HS-5 (cell line): ENCODE data around the gene CBX8.

Experiments used
- DNase-seq: peaks from one replicate; pipeline ENCODE4 v3.0.0-alpha.2; 2012; ENCODE audit warnings: low read depth

The CBX8 gene

DNA sequence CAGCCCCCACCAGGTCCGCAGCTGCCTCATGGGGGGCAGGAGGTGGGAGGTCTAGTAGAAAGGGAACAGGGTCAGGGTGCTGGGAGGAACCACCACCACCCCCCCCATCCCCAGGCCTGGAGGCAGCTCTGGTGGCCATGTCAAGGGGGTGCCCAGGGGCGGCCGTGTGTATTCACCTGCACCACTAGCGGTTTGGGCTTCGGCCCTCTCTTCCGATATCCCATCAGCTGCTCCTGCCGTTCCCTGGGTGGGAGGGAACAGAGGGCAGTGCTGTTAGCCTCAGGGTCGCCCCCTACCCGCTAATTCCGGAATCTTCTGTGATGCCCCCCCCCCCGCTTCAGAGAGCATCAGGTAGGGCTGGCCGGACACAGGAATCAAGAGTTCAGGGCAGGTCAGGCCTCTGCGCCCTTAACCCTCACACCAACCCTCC lies 38.6 kb upstream of the CBX8 start:
- no peak for DNase-seq

DNA sequence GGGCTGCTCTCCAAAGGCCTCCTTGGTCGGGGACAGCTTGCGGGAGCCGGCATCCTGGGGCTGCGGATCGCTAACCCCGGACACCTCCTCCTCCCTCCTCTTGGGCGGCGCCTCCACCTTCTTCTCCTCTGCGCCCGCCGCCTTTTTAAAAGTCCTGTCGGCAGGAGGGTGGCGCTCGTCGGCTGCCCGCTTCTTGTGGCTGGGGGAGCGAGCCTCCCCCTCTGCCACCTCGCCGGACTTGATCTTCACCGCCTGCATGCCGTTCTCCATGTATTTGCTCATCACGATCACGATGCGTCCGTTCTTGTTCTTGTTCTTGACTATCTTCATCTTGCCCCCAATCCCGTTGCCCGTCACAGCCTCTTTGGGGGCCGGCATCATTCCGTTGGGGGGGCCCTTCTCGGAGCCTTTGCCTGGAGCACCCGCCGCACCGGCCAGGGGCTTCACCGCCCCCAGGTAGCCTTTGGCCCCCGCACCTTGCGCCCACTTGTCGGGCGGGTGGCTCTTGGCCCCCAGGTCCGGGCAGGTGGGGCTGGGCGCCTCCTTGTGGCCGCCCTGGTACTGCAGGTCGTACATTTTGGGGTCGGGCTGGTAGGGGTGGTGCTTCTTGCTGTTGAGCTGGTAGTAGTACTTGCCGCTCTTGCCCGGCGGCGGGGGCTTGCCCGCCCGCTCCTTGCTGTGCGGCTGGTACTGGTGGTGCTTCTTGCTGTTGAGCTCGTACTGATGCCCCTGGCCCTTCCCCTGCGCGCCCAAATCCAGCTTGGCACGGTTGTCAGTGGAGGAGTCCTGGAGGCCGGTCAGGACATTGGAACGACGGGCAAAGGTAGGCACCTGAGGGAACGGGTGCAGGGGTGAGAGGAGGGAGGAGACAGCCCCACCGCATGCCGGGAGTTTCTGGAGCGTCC lies 37.9 kb upstream of the CBX8 start:
- no peak for DNase-seq

DNA sequence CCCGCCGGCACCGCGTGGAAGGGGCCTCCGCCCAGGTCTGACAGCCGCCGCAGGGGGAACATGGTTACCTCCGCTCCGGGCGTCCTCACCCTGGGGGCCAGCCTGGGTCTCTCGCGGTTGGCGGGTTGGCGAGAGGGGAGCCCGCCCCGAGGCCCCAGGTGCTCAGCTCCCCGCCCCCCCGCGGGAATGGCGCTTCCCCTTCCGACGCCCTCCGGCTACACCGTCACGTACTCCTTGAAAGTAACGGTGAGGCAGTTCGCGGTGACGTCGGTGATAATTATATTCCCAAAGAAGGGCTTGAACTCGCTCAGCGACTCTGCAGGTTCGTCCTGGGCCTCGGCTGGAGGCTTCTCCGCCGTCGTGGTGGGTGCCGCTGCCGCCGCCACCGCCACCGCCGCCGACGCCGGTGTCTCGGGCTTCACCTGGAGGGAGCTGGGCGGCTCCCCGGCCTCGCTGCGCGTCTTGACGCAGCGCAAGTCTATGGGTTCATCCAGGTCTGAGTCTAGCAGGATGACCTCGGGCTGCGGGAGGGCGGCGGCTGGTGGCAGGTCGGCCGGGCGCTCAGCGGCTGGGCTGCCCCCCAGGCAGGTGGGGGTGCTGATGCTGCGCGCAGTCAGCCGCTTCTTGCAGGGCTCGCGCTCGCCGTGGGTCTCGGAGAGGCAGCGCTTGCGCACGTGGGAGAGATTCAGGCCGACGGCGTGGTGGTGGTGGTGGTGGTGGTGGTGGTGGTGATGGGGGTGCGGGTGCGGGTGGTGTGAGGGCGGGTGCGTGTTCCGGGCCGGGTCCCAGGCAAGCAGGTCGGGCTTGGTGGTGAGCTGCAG lies 37.1 kb upstream of the CBX8 start:
- DNase-seq, result no peak

DNA sequence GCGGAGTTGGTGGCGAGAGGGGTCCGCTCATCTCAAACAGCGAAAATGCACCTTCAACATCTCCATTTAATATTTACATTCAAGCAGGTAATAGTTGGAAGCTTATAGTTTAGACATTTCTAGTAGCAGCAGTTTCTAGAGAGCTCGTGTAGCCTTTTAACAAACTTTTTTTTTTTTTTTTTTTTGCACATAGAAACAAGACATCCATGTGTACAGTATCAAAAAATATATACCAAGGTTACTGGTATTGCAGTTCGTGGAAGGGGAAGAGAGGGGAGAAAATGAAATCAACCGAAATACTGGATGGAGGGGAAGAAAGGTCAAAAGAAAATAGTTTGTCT lies 36.2 kb upstream of the CBX8 start:
- DNase-seq, result no peak

DNA sequence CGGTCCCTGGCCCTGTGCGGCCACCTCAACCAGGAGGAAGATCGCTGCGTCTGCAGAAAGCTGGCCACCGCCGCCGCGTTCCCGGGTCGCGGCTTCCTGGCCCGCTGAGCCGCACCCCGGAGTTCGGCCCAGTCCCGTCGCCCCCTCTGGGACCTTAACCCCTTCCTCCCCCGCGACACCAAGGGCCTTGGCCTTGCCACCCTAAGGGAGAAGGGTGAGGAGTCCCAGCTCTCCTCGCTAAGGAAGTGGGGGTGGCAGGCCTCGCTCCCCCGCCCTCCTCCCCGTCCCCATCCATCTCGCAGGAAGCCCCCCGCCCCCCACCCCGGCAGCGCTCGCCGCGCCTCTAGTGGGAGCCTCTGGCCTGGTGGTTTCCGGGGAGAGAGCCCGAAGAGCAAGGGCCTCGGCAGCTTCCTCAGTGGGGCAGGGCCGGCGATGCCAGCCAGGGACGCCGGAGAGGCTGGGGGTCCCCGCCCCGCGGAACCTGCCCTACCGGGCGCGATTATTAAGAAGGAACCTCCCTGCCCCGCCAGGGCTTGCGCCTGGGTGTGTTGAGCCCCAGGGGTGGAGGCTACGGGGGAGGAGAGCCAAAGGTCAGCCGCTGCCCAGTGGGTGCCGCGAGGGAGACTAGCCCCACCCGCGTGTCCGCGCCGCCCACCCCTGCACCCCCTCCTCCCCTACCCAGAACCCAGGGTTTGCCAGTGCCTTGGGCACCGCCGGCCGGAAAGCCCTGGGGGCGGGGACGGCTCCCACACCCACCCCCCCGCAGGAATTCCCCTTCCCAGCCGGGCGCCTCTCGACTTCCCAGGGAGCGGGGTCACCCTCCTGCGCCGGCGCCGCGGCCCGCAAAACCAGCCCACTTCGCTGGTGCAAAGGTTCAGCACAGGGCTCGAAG lies 35.6 kb upstream of the CBX8 start:
- no peak for DNase-seq

DNA sequence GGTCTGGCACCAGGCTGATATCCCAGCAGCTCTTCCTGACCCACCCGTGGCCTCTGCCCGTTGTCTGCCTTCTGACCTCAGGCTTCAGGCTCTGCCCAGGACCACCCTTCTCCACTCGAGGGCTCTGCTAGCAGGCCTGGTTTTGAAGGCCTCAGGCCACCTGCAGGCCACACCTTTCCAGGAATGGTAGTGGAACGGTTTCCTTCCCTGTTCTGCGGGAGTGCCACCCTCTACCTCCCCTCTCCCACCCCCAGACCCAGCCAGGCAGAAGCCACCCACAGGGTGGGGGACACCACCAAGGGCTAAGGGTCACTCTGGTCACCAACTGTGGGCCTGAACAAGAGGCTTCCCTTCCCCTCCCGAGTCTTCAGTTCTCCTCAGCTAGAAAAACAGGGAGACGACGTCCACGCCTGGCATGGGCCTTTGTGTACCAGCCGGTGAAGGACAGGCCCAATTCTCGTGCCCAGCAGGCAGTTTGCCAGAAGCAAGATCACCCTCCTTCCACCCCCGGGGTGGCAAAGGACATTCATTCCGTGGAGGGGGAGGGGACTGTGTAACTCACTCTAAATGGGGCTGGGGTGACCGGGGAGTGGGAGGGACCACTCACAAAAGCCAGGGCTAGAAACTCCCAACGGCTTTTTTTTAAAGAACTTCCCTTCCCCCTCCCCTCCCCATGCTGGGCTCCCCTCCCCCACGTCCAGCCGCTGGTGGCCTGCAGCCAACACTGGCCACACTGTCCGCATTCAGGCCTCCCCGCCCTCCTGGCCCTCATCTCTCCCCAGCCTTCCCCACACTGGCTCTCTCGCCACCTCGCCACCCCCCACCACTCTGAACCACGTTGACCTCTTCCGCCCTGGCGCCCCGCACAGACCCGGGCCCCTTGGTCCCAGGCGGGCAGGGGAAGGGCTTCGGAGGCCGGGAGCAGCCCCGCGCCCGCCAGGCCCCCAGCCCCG lies 34.7 kb upstream of the CBX8 start:
- DNase-seq, result no peak

DNA sequence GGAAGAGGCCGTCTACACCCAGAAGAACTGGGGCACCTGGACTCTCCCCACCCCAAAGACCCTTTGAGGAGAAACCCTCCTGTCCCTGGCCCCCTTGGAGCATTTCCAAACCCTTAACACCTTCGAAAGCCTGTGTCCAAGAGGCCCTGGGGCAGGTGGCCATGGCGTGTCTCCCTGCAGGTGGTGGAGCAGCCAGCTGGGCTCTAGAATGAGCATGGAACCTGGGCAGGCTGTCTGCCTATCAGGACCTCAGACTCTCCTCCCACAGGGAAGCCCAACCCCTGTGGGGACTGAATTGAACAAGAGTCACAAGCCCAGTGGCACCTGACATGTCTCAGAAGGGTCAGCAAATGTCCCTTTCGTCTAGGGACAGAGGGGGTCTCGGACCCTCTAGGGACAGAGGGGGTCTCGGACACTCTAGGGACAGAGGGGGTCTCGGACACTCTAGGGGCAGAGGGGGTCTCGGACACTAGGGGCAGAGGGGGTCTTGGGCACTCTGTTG lies 33.9 kb upstream of the CBX8 start:
- no peak for DNase-seq

DNA sequence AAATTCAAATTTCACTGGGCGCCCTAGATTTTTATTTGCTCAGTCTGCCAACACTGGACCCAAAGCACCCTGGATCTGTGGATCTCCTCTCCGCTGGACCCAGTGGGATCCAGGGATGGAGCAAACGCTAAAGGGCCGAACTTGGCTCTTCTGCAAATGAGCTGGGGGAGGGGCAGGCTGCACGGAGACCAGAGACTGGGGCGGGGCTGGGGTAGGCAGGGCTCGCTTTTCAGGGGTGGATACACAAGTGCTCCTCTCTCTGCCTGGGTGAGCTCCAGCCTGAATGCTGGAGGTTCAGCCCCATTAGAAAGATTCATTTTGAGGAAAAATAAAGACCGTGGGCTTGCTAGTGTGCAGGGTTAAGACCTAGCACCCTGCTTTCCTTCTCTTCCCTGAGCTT lies 33.4 kb upstream of the CBX8 start:
- DNase-seq, result no peak

DNA sequence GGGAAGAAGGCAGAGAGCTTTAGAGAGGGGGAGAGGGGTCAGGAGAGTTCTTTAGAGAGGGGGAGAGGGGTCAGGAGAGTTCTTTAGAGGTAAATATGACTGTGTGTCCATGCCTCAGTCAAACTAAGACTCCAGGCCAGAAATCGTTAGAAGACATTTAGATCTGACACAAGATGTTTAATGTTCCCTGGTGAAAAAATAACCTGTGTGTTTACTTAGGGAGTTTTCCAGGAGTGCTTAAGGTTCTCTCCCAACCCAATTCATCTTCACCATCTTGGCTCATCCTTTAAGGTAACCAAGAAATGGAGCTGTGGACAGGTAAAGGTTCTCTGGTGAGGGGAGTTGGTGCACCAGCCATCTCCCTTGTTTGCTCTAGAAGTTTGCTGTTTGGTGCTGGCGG lies 32.6 kb upstream of the CBX8 start:
- no peak for DNase-seq

DNA sequence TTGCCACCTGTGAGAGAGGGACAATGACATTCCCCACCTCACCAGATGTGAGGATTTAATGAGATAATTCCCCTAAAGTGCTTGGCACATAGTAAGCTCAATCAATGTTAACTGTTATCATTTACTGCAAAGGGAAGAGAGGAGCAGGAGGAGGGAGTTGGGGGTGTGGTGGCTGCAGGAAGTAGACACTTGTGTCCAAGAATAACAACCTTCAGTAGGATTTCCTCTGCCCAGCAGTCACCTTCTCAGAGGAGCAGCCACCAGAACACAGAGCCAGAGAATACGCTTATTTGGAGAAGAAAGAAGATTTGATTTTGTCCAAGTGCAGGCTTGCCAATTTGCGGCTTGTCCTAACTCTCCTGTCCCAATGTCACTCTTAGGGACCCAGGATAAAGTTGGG lies 32.1 kb upstream of the CBX8 start:
- no peak for DNase-seq

DNA sequence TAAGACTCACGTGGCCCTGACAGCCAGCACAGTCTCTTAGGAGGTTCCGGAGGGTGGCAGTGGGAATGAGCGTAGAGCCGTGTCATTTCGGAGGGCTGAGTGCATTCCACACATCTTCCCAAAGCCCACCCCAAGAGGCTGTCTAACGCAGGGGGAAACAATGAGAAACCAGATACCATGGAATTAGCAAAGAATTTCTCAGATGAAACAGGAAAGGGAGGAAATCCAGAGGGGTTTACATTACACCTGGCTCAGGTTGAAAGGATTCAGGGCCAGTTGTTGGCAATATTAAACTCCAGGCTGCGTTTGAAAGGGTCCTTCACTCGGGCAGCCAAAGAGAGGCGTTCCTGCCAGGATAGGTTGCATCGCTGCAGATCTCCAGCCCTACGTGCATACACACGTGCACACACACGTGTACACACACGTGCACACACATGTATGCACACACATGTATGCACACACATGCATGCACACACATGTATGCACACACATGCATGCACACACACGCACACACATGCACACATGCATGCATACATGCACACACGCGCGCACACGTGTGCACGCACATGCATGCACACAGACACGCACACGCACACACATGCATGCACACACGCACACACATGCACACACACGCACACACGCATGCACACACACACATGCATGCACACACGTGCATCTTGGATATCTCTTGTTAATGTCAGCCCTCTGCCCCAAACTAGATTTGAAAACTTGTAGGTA lies 30.1 kb upstream of the CBX8 start:
- DNase-seq, result no peak

DNA sequence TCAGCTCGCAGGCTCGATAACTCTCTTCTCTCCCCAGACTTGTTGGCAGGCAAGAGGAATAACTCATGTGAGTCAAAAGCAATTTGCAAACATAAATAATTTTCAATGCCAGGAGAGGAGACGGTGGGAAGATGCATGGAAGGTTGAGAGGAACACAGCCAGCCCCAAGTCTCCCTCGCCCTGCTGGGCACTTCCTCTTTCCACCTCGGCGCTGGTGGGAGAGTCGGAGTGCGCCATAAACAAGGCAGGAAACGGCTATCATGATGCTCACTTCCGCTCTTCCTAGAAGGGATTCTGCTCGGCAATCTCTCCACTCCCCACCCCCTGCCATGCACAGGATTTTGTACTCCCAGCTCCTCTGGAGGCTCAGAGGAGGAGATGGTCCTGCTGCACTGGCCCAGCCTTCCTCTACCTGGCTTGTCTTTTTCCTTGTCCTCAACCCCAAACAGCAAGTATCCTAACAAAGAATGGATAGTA lies 29.4 kb upstream of the CBX8 start:
- no peak for DNase-seq

DNA sequence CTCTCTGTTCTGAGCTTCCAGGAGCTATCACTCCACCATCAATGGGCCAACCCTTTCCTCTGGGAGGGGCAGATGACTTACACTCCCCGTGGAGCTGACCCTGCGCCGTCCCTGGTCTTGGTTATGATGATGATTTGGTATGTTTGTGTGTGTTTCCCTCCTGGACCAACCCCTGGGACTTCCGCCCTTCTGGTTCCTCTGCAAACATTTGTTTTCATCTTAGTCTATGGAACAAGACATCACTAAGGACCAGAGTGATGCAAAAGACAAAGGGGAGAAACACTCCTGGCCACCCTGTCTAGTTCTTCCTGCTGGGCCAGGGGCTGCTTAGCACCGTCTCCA lies 28.7 kb upstream of the CBX8 start:
- DNase-seq, result no peak

DNA sequence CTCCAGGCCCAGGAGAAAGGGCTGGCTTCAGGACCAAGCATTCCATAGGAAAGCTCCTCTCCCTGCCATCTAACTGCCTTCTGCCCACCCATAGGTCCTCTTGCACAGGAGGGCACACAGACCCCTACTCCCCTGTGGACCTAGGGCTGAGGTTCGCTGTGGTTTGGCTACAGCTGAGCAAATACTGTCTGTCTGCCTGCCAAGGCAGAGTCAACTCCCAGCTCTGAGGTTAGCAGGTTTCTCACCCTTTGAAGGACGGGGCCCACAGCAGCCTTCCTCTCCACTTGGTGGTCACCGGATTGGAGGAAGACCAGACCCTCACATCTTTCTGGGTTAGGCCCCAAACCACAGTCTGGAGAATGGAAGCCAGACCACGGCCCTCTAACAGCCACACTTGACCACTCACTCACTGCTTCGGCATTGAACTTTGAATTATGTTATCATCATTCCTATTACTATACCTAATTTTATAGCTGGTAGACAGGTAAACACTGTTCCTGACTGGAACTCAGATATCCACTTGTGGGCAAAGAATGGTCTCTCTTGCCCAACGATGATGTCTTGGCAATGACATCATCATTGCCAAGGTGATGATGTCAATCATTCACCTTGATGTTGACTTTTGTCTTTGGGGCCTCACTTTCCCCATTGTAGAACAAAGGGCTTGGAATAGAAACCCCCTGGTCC lies 28.2 kb upstream of the CBX8 start:
- no peak for DNase-seq

DNA sequence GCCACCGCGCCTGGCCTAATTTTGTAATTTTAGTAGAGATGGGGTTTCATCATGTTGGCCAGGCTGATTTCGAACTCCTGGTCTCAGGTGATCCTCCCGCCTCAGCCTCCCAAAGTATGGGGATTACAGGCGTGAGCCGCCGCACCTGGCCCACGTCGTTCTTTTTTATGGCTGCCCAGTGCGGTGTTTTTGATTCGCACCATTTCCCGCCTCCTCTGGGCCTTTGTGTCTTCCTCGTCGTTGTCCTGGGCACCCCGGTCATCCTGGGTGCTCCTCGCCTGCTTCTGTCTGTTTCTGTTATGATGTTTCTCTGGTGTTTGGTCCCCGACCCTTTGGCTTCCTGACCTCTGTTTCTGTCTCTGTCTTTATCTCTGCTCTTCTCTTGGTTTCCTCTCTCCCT lies 27.4 kb upstream of the CBX8 start:
- no peak for DNase-seq

DNA sequence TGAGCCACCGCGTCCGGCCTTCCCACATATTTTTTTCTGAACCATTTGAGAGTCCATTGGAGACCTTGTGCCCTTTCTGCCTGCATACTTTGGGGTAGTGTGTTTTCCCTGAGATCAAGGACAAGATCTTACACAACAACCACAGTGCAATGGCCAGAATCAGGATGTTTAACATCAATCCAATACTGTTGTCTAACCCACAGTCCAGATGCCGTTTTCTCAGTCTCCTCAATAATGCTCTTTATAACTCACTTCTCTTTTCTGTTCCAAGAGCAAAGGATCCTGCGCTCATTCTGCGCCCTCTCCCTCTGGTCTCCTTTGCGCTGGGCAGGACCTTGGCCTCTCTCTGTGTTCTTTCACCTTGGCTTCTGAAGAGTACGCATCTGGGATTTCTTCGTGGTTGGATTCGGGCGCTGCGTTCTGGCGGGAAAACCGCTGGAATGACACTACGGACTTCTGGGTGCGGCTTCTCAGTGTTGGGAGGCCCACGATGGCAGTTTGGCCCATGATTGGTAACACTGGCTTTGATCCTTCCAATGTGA lies 25.8 kb upstream of the CBX8 start:
- no peak for DNase-seq

DNA sequence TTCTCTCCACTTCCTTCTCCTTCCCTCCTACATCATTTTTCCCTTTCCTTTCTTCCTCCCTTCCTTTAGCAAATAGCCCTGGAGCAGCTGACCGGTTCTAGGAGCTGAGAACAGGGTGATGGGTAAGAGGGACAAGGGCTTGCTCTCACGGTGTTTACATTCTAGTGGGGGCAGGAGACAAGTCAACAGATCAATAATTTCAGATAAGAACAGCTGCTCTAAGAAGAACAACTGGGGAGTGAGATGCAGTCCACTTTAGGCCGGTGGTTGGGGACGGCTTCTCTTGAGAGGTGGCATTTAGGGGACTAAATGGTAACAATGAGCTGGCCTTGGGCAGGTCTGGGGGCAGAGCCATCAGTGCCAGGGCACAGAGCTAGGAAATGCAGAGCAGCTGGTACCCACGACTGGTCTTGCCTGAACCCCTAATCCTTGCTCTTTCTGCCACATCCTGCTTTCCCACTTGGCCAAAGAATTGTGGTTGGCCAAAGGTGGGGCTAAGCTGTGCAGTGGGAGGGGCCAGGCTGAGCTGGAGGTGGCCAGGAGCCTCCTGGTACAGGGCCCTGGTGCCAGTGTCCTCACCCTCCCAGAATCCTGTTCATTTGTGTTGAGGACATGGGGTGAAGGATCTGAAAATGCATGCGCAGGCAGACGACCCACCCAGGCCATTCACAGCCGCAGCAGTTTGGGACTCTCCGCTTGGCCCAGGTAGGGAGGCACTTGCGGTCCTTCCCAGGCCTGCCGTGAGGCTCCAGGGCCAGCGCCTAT lies 24.6 kb upstream of the CBX8 start:
- no peak for DNase-seq

DNA sequence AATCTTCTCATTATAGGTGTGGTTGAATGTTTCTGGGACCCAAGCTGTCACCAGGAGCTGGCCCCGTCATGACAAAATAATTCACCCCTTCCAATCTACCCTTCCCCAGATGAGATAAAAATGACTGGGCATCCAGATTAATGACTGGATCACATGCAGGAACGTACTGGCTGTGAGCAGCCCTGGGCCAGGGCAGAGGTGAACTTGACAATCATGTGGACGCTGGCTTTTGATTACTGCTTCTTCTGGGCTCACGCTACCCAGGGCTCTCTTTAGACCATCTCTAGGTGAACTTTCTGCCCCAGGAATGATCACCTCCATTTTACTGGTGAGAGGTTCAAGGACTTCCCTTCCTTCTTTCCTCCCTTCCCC lies 24.1 kb upstream of the CBX8 start:
- no peak for DNase-seq
